Activated naive CD4-positive, alpha-beta T cell (primary cell): ENCODE results near the gene DPYD.

Source experiments
- DNase-seq, 4 experiments: peaks; one replicate each; lab custom pipeline; 2025; lab: John Stamatoyannopoulos, UW

DPYD gene

DNA sequence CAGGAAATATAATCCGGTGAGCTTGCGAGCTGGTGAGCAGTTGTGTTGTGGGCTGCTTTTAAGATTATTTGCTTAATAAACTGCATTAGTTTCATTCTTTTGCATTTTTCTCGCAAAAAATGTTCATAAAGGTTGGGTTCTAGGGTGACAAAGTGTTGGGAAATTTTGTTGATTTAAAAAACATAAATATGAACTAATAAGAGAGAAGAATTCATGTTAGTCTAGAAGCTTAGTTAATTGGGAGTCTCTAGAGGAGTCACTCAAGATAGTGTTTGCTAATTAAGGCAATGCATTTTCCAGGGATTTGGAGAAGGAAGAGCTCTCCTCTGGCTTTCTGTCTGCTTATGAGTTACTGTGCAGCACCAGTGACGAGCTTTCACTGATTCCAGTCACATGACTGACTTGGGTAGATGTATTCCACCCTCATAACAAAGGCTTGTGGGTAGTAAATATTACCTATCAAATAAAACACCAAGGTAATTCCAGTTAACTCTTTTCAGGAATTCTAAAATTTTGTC is 782.3 kb downstream of the DPYD start:
- DNase-seq, result no peak

DNA sequence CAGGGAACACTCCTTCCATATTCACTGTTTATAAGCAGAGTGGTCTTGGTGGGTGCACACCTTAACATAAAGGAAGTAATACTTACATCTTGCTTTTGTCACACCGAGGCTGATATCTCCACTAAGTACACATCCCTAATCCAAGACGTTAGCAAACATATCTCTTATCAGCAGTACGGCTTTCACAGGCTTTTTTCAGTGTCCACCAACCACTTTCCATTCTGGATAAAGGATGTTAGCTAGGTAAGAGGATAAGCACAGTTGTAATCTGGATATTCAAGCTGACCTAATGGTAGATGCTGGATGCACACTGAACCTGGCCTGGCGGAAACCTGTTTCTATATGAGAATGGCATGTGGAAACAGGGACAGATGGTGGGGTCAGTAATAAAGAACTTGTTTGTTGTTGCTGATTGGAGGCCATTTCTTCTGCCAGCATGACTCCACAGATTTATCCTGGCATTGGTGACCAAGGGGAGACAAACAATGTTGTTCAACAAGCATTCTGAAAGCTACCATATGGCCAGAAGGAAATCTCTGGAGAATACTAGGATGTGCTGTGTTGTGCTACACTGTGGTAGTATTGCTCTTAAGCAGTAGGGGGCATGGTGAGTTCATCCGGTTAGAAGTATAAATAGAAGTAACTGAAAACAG is 782.8 kb downstream of the DPYD start:
- no peak for DNase-seq

GRCh38 chr1:97136996-97137395 is 783.8 kb downstream of the DPYD start:
- no peak for DNase-seq

GRCh38 chr1:97135972-97136371 is 784.9 kb downstream of the DPYD start:
- no peak for DNase-seq

- DNase-seq, result no peak
These were observed 792.4 kb downstream of the DPYD start for GRCh38 chr1:97128426-97128825.

GRCh38 chr1:97123717-97124431 is 797.0 kb downstream of the DPYD start:
- no peak for DNase-seq

DNA sequence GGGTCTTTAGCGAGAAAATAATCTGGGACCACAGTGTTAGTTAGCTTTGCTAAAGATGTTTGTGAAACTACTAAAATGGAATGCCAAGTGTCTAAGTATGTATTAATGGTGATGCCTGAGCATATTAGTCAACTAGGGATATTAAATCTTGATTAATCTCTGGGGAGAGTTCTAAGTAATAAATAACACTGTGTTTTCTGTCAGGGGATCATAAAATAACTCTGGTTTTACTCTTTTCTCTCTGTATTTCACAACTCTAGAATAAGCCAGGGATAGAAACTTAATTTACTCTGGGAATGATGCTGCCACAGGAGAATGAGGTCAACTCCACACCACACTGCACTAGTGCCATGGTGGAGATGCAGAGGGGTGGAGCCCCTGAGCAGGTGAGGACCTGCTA is 800.0 kb downstream of the DPYD start:
- DNase-seq, result no peak

DNA sequence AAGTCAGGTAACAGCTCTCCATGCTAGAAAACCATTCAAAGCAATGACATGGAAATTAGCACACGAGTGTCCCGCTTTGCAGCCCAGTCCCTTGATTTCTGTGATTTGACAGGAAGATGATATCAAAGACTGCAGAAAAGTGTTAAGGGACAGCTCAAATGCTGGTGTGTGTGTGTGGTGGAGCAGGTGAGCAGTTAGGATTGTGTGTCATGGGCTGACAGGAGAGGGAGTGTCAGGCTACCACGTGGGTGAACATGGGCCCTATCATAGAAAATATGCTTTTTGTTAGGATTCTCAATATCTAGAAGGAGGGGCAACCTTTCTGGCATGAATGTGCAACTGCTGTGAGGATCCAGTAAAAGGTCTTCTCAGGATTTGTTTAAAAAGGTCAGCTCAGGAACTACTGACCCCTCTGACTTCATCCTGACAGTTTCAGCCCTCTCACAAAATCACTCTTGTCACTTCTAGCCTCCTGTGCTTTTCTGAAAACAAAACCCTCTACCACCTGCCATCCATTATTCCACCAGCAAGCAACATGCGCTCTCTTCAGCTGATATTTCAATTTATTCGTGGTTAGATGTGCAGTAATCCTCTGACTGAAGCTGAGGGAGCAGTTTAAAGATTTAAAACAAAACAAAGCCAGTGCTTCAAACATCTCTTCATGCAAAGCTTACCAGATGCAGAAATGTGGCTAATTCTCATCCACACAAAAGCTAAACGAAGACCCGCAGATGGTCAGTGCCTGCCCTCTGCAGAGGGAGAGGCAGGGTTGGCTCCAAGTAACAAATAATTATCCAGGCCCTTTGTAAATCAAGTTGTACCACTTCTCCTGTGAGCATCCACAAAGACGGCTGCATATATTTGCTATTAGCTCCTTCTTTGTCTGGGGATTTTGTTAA is 801.3 kb downstream of the DPYD start:
- no peak for DNase-seq

DNA sequence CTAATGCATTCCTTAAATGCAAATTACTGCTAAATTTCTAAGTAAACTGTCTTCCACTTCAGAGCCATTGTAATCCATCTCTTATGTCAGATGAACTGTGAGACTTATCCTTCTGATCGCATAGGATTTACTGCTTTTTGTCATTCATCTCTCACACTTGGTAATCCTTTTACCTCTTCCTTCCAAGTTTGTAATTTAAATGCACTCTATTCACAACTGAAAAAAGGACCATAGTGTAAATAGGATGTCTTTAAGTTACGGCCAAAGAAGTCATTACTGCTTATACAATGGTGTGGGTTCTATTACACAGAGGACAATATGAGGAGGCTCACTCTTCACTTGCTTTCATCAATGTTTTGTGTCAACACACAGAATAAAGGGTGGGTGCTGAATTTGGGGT is 806.0 kb downstream of the DPYD start:
- DNase-seq, result no peak

GRCh38 chr1:97112442-97112841 is 808.4 kb downstream of the DPYD start:
- no peak for DNase-seq

DNA sequence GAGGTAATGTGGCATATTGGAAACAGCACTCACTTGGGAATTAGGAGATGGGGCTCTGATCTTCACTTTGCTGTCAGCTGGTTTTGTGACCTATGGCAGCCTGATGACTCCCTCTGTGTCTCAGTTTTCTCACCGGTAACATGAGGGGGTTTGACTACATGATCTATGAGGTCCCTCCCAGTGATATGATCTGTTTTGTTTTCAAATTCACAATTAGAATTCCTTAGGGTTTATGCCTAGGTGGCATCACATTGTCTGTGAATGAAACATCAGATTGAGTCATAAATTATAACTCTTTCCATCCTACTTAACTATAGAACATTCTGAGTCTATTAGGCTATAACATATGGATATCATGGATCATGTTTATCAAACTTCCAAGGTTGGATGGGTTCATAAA is 812.7 kb downstream of the DPYD start:
- DNase-seq, result no peak

- DNase-seq, result no peak
These were observed 815.3 kb downstream of the DPYD start for GRCh38 chr1:97105531-97105930.

- no peak for DNase-seq
These were observed 819.3 kb downstream of the DPYD start for GRCh38 chr1:97101509-97101908.

DNA sequence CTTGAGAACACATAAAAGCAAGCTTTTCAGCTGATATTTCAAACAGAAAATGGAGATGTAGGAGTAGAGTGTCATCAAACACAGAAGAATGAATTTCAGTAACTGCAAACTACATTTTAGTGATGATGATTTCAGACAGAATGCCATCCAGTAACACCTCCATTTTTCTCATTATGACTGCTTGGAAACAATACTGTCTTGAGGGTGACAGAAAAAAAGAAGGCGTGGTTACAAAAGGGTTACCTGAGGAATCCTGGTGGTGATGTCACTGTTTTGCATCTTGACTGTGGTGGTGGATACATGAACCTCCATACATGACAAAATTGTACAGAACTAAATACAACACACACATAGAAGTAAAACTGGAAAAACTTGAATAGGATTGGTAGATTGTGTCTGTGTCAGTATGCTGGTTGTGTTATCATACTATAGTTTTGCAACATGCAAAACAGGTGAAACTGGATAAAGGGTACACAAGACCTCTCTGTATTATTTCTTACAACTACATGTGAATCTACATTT is 823.4 kb downstream of the DPYD start:
- no peak for DNase-seq

GRCh38 chr1:97095764-97096163 is 825.1 kb downstream of the DPYD start:
- DNase-seq, result no peak

- no peak for DNase-seq
These were observed 826.4 kb downstream of the DPYD start for GRCh38 chr1:97094247-97094972.

- DNase-seq, result no peak
These were observed 827.1 kb downstream of the DPYD start for GRCh38 chr1:97093741-97094140.

GRCh38 chr1:97092824-97093223 is 828.0 kb downstream of the DPYD start:
- DNase-seq, result no peak

DNA sequence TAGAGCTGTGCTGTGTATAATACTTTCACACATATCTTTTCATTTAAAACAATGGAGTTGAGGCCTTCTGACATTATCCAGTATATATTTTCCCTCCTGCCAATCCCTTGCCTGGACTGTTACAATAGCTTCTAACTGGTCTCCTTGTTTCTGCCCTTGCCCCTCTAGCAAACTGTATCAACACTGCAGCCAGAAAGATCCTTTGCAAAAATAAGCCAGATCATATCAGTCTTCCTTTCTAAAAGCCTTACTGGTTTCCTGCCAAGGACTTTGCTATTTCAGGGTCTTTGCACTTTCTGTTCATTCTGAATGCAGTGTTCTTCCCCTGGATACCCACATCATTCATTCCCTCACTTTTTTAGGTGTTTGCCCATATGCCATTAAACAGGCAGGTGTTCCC is 829.2 kb downstream of the DPYD start:
- DNase-seq, result no peak

GRCh38 chr1:97091263-97091662 is 829.6 kb downstream of the DPYD start:
- DNase-seq, result no peak

DNA sequence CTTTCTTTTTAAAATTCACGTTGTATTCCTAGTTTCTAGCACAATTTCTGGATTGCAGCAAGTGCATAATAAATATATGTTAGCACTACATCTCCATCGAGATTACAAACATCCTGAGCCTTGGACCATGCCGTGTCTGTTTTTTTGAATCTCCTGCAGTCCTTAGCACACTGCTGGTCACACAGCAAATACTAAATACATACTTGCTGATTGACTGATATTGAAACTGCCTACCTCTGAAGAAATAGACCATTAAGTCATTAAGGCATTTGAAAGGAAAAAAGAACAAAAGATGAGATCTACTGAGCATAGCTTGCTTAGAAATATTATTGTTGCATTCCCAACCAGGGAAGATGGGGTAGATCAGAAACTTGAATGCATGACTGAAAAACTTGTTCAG is 830.1 kb downstream of the DPYD start:
- DNase-seq, result no peak

DNA sequence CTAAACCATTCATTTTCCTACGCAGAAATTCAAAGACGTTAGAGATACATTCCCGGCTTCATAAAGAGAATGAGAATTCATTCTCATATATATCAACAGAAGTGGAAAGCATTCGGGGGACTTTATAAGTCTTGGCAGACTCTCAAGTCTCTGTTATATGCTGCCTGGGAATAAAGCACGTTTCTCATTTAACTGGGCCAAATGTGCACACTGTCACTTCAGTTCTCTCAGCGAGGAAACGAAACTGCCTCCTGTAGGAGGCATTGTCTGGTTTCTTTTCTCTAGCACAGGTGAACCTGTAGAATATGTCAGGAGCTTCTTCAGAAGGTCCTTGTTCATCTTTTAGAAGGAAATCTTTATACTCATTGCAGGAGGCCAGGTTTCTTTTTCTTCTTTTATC is 831.7 kb downstream of the DPYD start:
- DNase-seq, result no peak
